Panc1 (cell line): Measurements from ENCODE around the gene PDIK1L. TPM values are rescaled to one million over a fixed set of nuclear protein-coding genes. Genes with fewer than 3 reads are reported as not detected.

Source experiments
- ATAC-seq: fragments of 200-7000 bp; cut with Tn5 transposase; 2 replicates; pipeline ENCODE4 v1.9.1; 2020; ENCODE audit warnings: mild to moderate bottlenecking, moderate library complexity
- BruUV-seq: library from RNA; stranded (reverse); fragments of 400-500 nt; replicated peaks from 2 replicates; lab custom pipeline; 2021; lab: Mats Ljungman, UMichigan
- CTCF ChIA-PET: fragments of 300-600 bp; sonication (Branson Sonifier 250); formaldehyde crosslinking; loops from one replicate; lab custom pipeline; 2022; ENCODE audit warnings: antibody characterized with exemption; lab: Charles Lee
- POLR2A ChIA-PET: fragments of 300-600 bp; sonication (Branson Sonifier 250); formaldehyde crosslinking; loops from one replicate; lab custom pipeline; 2022; ENCODE audit warnings: antibody characterized with exemption; lab: Charles Lee
- DNase-seq: peaks from one replicate; pipeline ENCODE4 v3.0.0-alpha.2; 2010; ENCODE audit warnings: low read depth, low spot score
- H3K27ac ChIP-seq: 2 replicates; pipeline ENCODE4 v1.5.1; 2011; ENCODE audit warnings: mild to moderate bottlenecking, low read length, inconsistent platforms
- H3K27me3 ChIP-seq: fragments of 200-500 bp; sonication (Bioruptor generic); 2 replicates; pipeline ENCODE4 v1.6.0; 2014; ENCODE audit warnings: low read length, inconsistent platforms; ENCODE audit not compliant: control insufficient read depth, insufficient read depth
- H3K36me3 ChIP-seq: fragments of 200-500 bp; sonication (Bioruptor generic); 2 replicates; pipeline ENCODE4 v1.5.1; 2014; ENCODE audit warnings: inconsistent platforms, mild to moderate bottlenecking, low read length, moderate library complexity; ENCODE audit not compliant: control insufficient read depth, insufficient read depth
- H3K4me1 ChIP-seq: 2 replicates; pipeline ENCODE4 v1.5.1; 2011; ENCODE audit warnings: inconsistent platforms, mild to moderate bottlenecking, low read length, moderate library complexity; ENCODE audit not compliant: control insufficient read depth, insufficient read depth
- H3K4me3 ChIP-seq, 2 experiments: 2 replicates each; pipeline ENCODE4 v1.5.1; 2011 to 2012; ENCODE audit warnings: low read depth in 2 of 2, low read length in 2 of 2, mild to moderate bottlenecking in 2 of 2, inconsistent platforms in 1 of 2, moderate library complexity in 1 of 2
- H3K9me3 ChIP-seq: fragments of 200-500 bp; sonication (Bioruptor generic); 2 replicates; pipeline ENCODE4 v1.5.1; 2014; ENCODE audit warnings: low read depth, mild to moderate bottlenecking, inconsistent platforms, low read length, moderate library complexity; ENCODE audit not compliant: control insufficient read depth, insufficient read depth
- POLR2AphosphoS5 ChIP-seq: IDR thresholded peaks from 2 replicates; pipeline ENCODE4 v1.6.1; 2012; ENCODE audit warnings: mild to moderate bottlenecking, low read depth, low read length, moderate library complexity
- TCF7L2 ChIP-seq: IDR thresholded peaks from 2 replicates; pipeline ENCODE4 v1.6.1; 2011; ENCODE audit warnings: mild to moderate bottlenecking, low read depth, low read length, inconsistent platforms
- in situ Hi-C: cut with HindIII; loops from 2 replicates; pipeline ENCODE4 v1.10.0; 2016; ENCODE audit warnings: low sequenced_read_pairs, low pct_unique_long_range_greater_than_20kb
- intact Hi-C: fragments of 100-400 bp; cut with micrococcal nuclease; formaldehyde crosslinking; loops from one replicate; pipeline ENCODE4 v1.10.0; 2022; ENCODE audit not compliant: unreplicated experiment
- total RNA-seq: library from RNA; stranded (reverse); gene quantifications from one replicate; pipeline ENCODE4 v1.2.1, GENCODE V29; 2021; ENCODE audit not compliant: unreplicated experiment
- TF ChIP-seq, protein P1 (sequence below), 2 experiments: IDR thresholded peaks; 2 replicates each; pipeline ENCODE4 v1.6.1; 2011 to 2012; ENCODE audit warnings: low read depth in 2 of 2, control low read depth in 1 of 2, low read length in 1 of 2, mild to moderate bottlenecking in 1 of 2, moderate library complexity in 1 of 2; ENCODE audit not compliant: insufficient read depth in 1 of 2
- TF ChIP-seq, protein P2 (sequence below): fragments of 450-650 bp; IDR thresholded peaks from 2 replicates; pipeline ENCODE4 v1.5.1; 2017; ENCODE audit warnings: mild to moderate bottlenecking

Gene PDIK1L
- total RNA-seq, 1 experiment from 2014 or later: 8.0 TPM

DNA sequence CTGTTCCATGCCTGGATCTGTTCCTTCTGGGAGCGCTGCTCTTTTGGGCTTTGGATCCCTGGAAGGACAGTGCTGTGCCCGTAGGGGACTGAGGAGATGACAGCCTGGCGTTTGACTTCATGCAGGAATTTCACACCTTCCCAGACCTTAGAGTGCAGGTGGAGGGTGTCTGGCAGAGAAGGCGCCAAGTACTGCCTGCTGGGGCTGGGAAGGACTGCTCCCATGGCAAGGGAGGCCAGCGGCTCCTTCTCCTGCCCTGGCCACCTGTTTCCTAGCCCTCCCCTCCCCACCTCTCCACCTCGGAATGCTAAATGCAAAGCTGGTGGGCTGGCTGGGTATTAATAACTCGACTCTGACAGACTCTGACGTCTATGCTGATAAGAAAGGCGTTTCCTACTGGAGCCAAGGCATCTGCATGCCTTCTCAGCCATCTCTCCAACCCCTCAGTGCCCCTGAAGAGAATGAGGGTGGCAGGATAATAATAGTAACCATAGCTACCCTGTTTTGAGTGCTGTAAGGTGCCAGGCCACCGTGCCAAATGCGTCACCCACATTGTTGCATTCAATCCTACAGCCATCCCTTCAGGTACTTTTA is 17.5 kb upstream of the PDIK1L start:
- H3K4me3 ChIP-seq: no peak overlapping the region
- CTCF ChIA-PET: no interaction called here
- H3K36me3 ChIP-seq: no peaks in the 10 kb centered on the region
- H3K9me3 ChIP-seq: no peaks in the 10 kb centered on the region
- intact Hi-C loops (loop anchor here (10.0 kb wide), 1 partner anchor 59 kb away; no protein-coding TSS in a partner anchor), in situ Hi-C loops (no loop called here)
- H3K4me1 ChIP-seq: peaks cover 3% of the 10 kb centered on the region; the same call in 1 of the 2 replicates
- H3K27me3 ChIP-seq: 0 out of 2 replicates have a peak, but pooled peaks cover 4% of the 10 kb centered on the region
- no peak for ATAC-seq
- no peak overlapping the region for H3K27ac ChIP-seq
- POLR2A ChIA-PET: no interaction called here
- BruUV-seq: no TSS peak
- DNase-seq: no peak
- TF ChIP-seq, protein P1, sequence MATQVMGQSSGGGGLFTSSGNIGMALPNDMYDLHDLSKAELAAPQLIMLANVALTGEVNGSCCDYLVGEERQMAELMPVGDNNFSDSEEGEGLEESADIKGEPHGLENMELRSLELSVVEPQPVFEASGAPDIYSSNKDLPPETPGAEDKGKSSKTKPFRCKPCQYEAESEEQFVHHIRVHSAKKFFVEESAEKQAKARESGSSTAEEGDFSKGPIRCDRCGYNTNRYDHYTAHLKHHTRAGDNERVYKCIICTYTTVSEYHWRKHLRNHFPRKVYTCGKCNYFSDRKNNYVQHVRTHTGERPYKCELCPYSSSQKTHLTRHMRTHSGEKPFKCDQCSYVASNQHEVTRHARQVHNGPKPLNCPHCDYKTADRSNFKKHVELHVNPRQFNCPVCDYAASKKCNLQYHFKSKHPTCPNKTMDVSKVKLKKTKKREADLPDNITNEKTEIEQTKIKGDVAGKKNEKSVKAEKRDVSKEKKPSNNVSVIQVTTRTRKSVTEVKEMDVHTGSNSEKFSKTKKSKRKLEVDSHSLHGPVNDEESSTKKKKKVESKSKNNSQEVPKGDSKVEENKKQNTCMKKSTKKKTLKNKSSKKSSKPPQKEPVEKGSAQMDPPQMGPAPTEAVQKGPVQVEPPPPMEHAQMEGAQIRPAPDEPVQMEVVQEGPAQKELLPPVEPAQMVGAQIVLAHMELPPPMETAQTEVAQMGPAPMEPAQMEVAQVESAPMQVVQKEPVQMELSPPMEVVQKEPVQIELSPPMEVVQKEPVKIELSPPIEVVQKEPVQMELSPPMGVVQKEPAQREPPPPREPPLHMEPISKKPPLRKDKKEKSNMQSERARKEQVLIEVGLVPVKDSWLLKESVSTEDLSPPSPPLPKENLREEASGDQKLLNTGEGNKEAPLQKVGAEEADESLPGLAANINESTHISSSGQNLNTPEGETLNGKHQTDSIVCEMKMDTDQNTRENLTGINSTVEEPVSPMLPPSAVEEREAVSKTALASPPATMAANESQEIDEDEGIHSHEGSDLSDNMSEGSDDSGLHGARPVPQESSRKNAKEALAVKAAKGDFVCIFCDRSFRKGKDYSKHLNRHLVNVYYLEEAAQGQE (IDR thresholded peaks at IDR 0.05; ENCODE audit: insufficient read depth in 1 of 2, low read depth in 2 of 2, low read length in 1 of 2): no peak
- TF ChIP-seq TCF7L2: no peak

DNA sequence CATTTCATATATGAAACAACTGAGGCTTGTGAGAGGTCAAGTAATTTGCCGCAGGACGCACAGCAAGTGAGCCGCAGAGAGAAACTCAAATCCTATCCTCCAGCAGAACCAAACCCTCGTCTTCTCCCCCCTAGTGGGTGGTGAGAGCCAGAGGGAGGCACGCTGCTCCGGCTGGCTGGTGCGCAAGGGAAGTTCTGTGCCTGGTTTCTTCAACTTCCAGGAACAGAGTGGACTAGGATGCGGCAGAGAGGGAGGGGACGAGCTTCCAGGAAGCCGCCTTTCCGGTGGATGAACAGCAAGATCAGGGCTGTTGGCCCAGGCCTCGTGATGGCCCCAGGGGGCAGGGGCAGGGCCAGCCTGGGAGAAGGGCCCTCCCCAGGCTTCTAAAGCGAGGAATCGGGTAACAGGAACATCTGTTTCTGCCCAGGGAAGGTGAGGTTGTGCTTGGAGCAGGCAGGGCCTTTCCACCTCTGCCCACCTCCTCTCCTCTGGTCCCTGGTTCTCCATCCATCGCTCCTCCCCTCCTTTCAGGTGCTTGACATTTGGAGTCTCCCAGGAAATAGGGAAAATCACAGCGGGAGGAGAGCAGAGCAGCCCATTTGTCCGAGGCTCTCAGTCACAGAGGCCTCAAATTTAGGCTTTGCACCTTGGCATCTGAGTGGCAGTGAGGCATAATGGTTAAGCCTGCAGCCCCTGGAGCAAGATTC is 16.8 kb upstream of the PDIK1L start:
- DNase-seq: no peak

More for the DNA sequence above, 16.8 kb upstream of the PDIK1L start:
- 0 out of 2 replicates have a peak, but pooled peaks cover 4% of the 10 kb centered on the region for H3K27me3 ChIP-seq
- BruUV-seq: no TSS peak
- ChIA-PET CTCF (no interaction called here), POLR2A (interaction anchor here (0.5 kb wide), 1 partner anchor 367 kb away, joined by 4 read pairs; no protein-coding TSS in a partner anchor)
- peaks cover 3% of the 10 kb centered on the region; the same call in 1 of the 2 replicates for H3K4me1 ChIP-seq
- intact Hi-C loops: loop anchor here (10.0 kb wide), 1 partner anchor 60 kb away; no protein-coding TSS in a partner anchor
- no peaks in the 10 kb centered on the region for H3K36me3 ChIP-seq
- no peak for TF ChIP-seq TCF7L2
- TF ChIP-seq POLR2AphosphoS5: no peak
- TF ChIP-seq, protein P2, sequence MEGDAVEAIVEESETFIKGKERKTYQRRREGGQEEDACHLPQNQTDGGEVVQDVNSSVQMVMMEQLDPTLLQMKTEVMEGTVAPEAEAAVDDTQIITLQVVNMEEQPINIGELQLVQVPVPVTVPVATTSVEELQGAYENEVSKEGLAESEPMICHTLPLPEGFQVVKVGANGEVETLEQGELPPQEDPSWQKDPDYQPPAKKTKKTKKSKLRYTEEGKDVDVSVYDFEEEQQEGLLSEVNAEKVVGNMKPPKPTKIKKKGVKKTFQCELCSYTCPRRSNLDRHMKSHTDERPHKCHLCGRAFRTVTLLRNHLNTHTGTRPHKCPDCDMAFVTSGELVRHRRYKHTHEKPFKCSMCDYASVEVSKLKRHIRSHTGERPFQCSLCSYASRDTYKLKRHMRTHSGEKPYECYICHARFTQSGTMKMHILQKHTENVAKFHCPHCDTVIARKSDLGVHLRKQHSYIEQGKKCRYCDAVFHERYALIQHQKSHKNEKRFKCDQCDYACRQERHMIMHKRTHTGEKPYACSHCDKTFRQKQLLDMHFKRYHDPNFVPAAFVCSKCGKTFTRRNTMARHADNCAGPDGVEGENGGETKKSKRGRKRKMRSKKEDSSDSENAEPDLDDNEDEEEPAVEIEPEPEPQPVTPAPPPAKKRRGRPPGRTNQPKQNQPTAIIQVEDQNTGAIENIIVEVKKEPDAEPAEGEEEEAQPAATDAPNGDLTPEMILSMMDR: no peak
- TF ChIP-seq, protein P1 (IDR thresholded peaks at IDR 0.05; ENCODE audit: insufficient read depth in 1 of 2, low read depth in 2 of 2, low read length in 1 of 2): no peak
- ATAC-seq: peak; percentile 56; the same call in 1 of the 2 replicates
- no peak overlapping the region for H3K27ac ChIP-seq
- in situ Hi-C loops: no loop called here
- no peaks in the 10 kb centered on the region for H3K9me3 ChIP-seq
- H3K4me3 ChIP-seq: no peak overlapping the region
